Embryonic facial prominence (tissue), 1 donor: ENCODE results near the gene CFAP161.

Source experiments
- DNase-seq: peaks from one replicate; pipeline ENCODE4 v3.0.0-alpha.2; 2016; ENCODE audit errors: extremely low spot score

Gene CFAP161

DNA sequence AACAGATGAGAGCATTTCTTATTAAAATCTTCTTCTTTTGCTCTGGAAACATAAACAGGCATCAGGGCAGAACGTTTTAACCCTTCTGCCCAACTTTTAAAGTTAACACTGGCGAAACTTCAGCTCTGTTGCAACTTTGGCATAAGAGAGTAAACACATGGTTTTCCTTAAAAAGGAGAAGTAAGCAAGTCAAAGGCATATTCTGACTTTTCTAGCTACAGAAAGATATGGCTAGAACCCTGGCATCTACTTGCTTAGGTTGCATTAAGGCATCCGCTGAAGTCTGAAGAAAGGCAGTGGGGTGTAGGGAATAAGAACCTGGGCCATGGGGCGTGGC, 49.3 kb downstream of the CFAP161 start:
- DNase-seq = no peak

DNA sequence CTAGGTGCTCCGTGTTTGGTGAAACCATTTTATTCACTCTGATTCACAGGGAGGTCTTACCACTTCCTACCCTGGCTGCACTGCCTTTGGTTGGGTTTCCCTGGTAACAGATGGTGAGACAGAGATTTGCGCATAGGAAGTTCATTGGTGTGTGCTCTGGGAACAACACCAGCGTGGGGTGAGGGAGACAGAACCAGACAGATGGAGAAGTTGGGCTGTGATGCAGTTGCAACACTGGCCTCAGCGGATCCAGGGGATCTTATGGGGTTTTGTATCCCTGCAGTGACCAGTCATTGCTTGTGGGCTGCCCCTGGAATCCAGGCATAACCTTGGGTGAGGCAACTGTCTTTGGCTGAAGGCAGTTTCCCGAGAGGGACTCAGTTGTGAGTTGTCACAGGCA, 50.1 kb downstream of the CFAP161 start:
- no peak for DNase-seq

DNA sequence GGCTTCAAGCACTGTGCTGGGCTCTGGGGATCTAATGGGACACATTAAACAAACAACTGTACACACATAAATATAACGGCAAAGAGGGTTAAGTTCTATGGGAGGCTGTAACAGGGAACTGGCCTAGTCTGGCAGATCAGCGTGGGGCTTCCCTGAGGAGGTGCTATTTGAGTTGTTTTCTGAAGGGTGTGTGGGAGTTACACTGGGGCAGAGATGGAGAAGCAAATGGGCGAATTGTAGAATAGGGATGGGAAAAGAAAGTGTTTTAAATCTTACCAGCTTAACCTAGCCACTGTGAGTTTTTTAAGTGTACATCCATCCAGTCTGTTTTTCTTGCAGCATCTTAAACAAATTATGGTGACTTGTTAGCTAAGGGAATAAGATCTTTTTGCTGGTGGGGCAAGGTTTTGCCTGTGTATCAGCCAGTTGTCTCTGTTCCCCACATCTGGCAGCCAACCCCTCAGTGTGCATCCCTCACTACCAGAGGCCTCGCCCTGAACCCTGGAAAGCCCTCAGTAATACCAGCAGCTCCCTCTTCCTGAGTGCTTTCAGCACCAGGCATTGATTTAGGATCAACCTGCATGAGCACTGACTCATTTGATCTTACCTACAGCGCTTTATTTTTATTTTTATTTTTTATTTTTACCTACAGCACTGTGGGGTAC, 51.7 kb downstream of the CFAP161 start:
- no peak for DNase-seq

GRCh38 chr15:81188354-81188753, 54.3 kb downstream of the CFAP161 start:
- no peak for DNase-seq

DNA sequence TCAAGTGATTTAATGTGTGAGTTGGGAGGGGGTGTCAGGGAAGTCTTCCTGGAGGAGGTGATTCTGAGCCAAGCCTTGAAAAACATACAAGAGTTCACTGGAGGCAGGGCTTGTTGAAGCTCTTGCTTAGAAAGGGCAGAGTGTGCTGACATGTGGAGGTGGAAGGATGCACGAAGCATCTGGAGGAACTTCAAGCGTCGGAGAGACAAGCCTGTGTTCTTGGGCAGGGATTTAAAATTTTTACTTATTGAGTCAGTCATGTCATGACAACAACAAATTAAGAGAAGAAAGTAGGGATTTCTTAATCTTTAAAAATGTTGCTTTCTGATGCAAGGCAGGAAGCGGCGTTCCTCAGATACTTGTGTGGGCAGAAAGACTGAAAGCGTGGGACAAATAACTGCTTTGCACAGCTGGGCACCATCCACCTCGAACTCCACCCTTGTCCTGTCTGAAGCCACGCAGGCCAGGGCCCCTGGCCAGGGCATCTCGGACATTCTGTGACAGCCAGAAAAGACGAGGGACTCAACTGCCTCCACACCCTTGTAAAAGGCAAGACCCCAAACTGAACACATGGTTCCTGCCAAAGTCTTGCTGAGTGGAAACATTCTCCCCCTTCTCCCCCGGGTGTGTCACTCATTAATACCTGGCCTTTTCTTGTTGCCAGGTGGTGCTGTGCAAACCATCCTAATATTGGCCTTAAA, 55.7 kb downstream of the CFAP161 start:
- no peak for DNase-seq

- no peak for DNase-seq
Measured at GRCh38 chr15:81190922-81191507, 56.9 kb downstream of the CFAP161 start.

GRCh38 chr15:81191701-81192100, 57.6 kb downstream of the CFAP161 start:
- no peak for DNase-seq

DNA sequence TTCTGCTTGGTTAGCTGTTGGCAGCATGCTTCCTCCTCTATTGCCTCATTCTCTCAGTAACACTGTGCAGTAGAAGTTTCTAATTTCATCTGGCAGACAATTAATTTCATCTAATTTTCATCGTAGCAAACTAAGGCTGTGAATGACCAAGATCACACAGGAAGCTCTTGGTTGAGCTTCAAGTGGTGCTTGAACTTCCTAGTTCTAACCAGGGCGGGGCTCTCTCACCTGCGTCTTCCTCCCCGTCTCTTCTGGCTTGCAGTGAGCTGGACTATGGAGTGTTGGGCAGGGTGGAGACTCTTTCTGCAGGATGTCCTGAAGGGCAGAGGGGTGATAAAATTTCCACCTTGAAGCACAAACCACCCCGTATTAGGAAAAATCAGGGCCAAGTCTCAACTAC, 60.7 kb downstream of the CFAP161 start:
- no peak for DNase-seq

DNA sequence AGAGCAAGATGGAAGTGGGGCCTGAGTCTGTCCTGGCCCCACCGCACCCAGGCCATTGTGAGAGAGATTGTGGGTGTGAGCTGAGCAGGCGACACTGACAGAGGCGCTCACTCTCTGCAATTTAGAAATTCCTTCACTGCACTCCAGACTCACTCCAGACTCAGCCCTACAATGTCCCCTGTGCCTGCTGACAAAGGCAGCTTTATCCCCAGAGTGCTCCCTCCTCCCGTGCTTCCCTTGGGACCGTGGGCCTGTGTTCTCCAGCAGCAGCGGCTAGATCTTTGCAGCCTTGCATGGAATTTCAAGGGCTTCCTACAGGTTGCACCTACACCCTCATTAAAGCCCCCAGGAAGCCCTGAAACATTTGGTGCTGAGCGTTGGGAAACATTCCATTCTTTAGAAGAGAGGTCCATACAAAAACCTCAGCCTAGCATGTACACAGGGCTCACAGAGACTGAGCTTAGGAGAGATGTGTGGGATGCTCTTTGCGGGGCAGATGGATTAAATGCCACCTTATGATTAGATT, 61.3 kb downstream of the CFAP161 start:
- no peak for DNase-seq

GRCh38 chr15:81196576-81197254, 62.6 kb downstream of the CFAP161 start, which contains the start of gene IL16:
Gene IL16, plus strand, starts transcription at chr15:81196879. Its CDS starts 28,521 bp downstream, at chr15:81225400.
- DNase-seq = no peak

- DNase-seq = no peak
Measured at GRCh38 chr15:81197255-81197630, 63.2 kb downstream of the CFAP161 start.

DNA sequence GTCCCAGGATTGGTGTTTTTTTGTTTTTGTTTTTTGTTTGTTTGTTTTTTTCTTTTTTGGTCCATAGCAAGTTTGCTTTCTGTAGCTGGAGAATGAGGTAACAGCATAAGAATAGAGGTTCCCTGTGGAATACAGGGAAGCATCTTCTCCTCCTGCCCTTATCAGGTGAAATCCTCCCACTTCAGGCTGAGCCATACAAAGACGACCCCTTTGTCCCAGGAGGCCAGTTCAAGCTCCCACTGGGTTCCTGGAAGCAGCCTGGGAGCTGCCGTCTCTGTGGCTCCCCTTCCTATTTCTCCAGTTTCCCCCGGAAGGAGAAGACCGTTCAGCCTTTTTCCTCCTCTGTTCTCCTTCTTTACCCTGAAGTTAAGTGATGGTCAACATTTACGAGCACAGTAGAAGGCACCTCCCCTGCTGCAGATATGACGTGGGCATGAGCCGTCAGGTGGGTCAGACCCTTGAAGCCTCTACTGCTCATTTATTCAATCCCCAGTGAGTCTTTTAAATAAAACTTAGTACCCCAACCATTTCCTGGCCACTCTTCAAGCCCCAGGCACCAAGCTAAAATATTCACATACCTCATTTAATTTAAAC, 63.7 kb downstream of the CFAP161 start:
- DNase-seq = no peak
